Sigmoid colon (tissue), 7 donors: Measurements from ENCODE around the gene USH1C. TPM values are rescaled to one million over a fixed set of nuclear protein-coding genes. Genes with fewer than 3 reads are reported as not detected.

ENCODE experiments used
- DNase-seq: peaks from one replicate; pipeline ENCODE4 v3.0.0-alpha.2; 2019
- H3K27ac ChIP-seq, 4 donors: fragments of 200-600 bp; sonication (generic); one replicate each; pipeline ENCODE4 v1.5.1; 2016 to 2019; ENCODE audit warnings: mild to moderate bottlenecking in 1 of 4
- H3K27me3 ChIP-seq, 3 donors: fragments of 200-600 bp; sonication (generic); one replicate each; pipeline ENCODE4 v1.5.1; 2019; ENCODE audit warnings: mild to moderate bottlenecking in 1 of 3
- H3K36me3 ChIP-seq, 4 donors: fragments of 200-600 bp; sonication (generic); one replicate each; pipeline ENCODE4 v1.5.1; 2016 to 2019
- H3K4me1 ChIP-seq, 4 donors: fragments of 200-600 bp; sonication (generic); one replicate each; pipeline ENCODE4 v1.5.1; 2017 to 2019
- H3K4me3 ChIP-seq, 4 donors: fragments of 200-600 bp; sonication (generic); one replicate each; pipeline ENCODE4 v1.5.1; 2017 to 2019; ENCODE audit warnings: mild to moderate bottlenecking in 2 of 4, moderate library complexity in 1 of 4
- H3K9me3 ChIP-seq, 4 donors: fragments of 200-600 bp in 3 of 4; sonication (generic) in 3 of 4; one replicate each; pipeline versions ENCODE4 v1.5.1 to v1.6.1; 2013 to 2019
- EP300 ChIP-seq, 4 donors: sonication (generic); formaldehyde crosslinking; IDR thresholded peaks; one replicate each; pipeline ENCODE4 v1.6.1; 2017; ENCODE audit warnings: antibody characterized with exemption in 4 of 4
- POLR2A ChIP-seq, 2 donors: fragments of 450-650 bp; IDR thresholded peaks; one replicate each; pipeline ENCODE4 v1.6.1; 2016; ENCODE audit warnings: antibody characterized with exemption in 2 of 2, mild to moderate bottlenecking in 2 of 2, moderate library complexity in 2 of 2
- POLR2AphosphoS5 ChIP-seq, 4 donors: sonication (generic); formaldehyde crosslinking; IDR thresholded peaks; one replicate each; pipeline ENCODE4 v1.6.1; 2017; ENCODE audit warnings: antibody characterized with exemption in 4 of 4
- WGBS, 2 donors: extraction: QIAGEN DNeasy Blood & Tissue Kit; methylation state at CpG; one replicate each; pipeline ENCODE4 v1.1.7; 2013; 5-methylcytosine and 5-hydroxymethylcytosine counted together
- intact Hi-C: fragments of 100-400 bp; cut with DNase I; formaldehyde crosslinking; loops from one replicate; pipeline ENCODE4 v1.15.1; 2023
- polyA plus RNA-seq, 3 donors: library from polyadenylated mRNA; stranded (reverse); fragments of 200-250 nt; gene quantifications; one replicate each; pipeline ENCODE4 v1.2.3, GENCODE V29; 2013
- total RNA-seq, 4 donors: library from RNA; depleted of rRNA; stranded (reverse); fragments of >200 nt; gene quantifications; one replicate each; pipeline ENCODE4 v1.1.0, GENCODE V29; 2016
- TF ChIP-seq, protein P1 (sequence below), 4 experiments: fragments of 450-650 bp in 3 of 4; fragments of 200-600 bp in 1 of 4; IDR thresholded peaks; one replicate each; pipeline ENCODE4 v1.5.1; 2016 to 2019; ENCODE audit warnings: antibody characterized with exemption in 4 of 4, mild to moderate bottlenecking in 3 of 4, moderate library complexity in 2 of 4
- donor health status: healthy with polysubstance abuse.
- donor health status: Bipolar disorder and iron deficiency.
- donor health status: healthy.

USH1C gene
- total and polyA plus RNA-seq, 7 donors: 1.2 to 152 (median 2.5) TPM

DNA sequence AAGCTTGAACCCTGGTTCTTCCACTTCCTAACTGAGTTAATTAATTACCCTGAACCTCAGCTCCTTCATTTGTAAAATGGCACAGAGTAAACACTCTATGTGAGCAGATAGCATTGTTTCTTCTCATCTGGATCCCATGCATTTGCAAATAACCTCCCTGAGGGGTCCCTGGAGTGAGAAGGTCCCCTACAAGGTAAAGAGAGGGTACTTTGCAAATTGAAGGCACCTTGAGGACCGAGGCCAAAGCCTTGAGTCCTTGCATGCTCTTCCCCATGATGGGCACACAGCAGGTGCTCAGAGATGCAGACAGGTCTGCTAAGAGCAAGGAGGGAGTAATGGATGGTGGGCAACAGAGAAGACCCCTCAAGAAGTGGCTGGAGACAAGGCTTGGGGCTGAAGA, 36.1 kb upstream of the USH1C start:
- WGBS, 2 donors: 52 to 74% methylated on average over 1 of the region's 1 CpG
- no peaks in the 10 kb centered on the region for H3K4me1 ChIP-seq
- H3K4me3 ChIP-seq: no peak overlapping the region

DNA sequence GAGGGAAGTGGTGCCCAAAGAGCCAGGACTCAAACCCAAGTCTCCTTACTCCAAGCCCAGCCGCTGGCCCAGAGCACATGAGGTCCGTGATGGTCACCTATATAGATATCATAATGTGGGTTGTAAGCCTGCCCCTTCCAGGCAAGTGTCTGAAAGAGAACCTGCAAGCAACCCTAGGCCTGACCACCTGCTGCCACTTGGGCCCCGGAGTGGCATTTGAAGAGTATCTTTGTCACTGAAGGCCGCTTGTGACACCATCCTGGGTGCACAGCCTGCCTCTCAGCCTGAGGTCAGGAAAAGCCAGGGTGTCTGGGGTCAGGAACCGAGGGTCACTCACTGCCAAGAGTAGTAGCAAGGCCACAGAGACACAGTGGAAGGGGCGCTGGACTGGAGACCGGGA, 35.2 kb upstream of the USH1C start:
- no peaks in the 10 kb centered on the region for H3K27me3 ChIP-seq
- no peaks in the 10 kb centered on the region for H3K36me3 ChIP-seq
- no peak for TF ChIP-seq POLR2A (IDR thresholded peaks at IDR 0.05)
- TF ChIP-seq, protein P1, sequence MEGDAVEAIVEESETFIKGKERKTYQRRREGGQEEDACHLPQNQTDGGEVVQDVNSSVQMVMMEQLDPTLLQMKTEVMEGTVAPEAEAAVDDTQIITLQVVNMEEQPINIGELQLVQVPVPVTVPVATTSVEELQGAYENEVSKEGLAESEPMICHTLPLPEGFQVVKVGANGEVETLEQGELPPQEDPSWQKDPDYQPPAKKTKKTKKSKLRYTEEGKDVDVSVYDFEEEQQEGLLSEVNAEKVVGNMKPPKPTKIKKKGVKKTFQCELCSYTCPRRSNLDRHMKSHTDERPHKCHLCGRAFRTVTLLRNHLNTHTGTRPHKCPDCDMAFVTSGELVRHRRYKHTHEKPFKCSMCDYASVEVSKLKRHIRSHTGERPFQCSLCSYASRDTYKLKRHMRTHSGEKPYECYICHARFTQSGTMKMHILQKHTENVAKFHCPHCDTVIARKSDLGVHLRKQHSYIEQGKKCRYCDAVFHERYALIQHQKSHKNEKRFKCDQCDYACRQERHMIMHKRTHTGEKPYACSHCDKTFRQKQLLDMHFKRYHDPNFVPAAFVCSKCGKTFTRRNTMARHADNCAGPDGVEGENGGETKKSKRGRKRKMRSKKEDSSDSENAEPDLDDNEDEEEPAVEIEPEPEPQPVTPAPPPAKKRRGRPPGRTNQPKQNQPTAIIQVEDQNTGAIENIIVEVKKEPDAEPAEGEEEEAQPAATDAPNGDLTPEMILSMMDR (IDR thresholded peaks at IDR 0.05): no peak
- TF ChIP-seq POLR2AphosphoS5 (IDR thresholded peaks at IDR 0.05): no peak
- TF ChIP-seq EP300 (IDR thresholded peaks at IDR 0.05): no peak
- 90 to 91% methylated on average over 7 of the region's 7 CpGs for WGBS, 2 donors
- DNase-seq: no peak
- H3K27ac ChIP-seq: no peak overlapping the region
- no peak overlapping the region for H3K4me3 ChIP-seq
- no peaks in the 10 kb centered on the region for H3K4me1 ChIP-seq
- intact Hi-C loops: no loop called here
- no peaks in the 10 kb centered on the region for H3K9me3 ChIP-seq

More for the DNA sequence above, 36.1 kb upstream of the USH1C start:
- no peaks in the 10 kb centered on the region for H3K36me3 ChIP-seq
- no peak for DNase-seq
- no peak overlapping the region for H3K27ac ChIP-seq
- TF ChIP-seq, protein P1 (IDR thresholded peaks at IDR 0.05): no peak
- TF ChIP-seq EP300 (IDR thresholded peaks at IDR 0.05) (no peak), POLR2AphosphoS5 (IDR thresholded peaks at IDR 0.05) (no peak), POLR2A (IDR thresholded peaks at IDR 0.05) (no peak)
- H3K27me3 ChIP-seq: no peaks in the 10 kb centered on the region
- intact Hi-C loops: no loop called here
- H3K9me3 ChIP-seq: no peaks in the 10 kb centered on the region

DNA sequence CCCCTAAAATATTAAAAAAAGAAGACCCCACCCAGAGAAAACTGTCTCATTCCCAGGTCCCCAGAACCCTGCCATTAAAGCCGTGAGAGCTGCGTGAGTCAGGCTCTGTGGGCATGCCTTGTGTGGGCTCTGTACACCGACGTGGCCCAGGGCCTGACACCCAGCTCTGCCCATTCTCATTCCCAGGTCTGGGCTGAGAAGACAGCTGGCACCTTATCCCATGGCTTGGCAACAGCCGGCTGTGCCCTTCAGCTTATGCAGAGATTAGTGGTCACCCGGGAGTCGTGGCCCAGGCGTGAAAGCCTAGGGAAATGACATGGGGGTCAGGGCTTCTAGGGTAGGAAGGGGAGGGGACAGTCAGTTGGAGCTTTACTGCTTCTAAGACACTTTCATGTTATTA, 34.7 kb upstream of the USH1C start:
- no peaks in the 10 kb centered on the region for H3K9me3 ChIP-seq
- no peaks in the 10 kb centered on the region for H3K27me3 ChIP-seq
- no peaks in the 10 kb centered on the region for H3K36me3 ChIP-seq
- WGBS, 2 donors: 88 to 90% methylated on average over 8 of the region's 8 CpGs
- H3K4me3 ChIP-seq: no peak overlapping the region
- H3K27ac ChIP-seq: no peak overlapping the region
- TF ChIP-seq POLR2A (IDR thresholded peaks at IDR 0.05) (no peak), POLR2AphosphoS5 (IDR thresholded peaks at IDR 0.05) (no peak), EP300 (IDR thresholded peaks at IDR 0.05) (no peak)
- TF ChIP-seq, protein P1 (IDR thresholded peaks at IDR 0.05): no peak
- intact Hi-C loops: no loop called here
- DNase-seq: peak; percentile 51
- no peaks in the 10 kb centered on the region for H3K4me1 ChIP-seq

DNA sequence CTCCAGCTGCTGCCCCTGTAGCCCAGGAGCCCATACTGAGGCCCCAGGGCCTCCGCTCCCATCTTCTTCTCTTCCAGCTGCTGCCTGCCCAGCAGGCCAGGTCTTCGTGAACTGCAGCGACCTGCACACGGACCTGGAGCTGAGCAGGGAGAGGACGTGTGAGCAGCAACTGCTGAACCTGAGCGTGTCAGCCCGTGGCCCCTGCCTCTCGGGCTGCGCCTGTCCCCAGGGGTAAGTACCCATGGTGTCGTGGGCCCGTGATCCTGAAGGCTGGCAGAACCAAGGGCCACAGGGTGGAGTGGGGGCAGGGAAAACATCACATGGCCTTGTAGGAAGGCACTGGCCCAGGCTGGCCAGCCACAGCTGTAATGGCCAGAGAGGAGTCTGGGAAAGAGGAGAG, 34.1 kb upstream of the USH1C start:
- TF ChIP-seq, protein P1 (IDR thresholded peaks at IDR 0.05): no peak
- TF ChIP-seq POLR2A (IDR thresholded peaks at IDR 0.05) (no peak), EP300 (IDR thresholded peaks at IDR 0.05) (no peak), POLR2AphosphoS5 (IDR thresholded peaks at IDR 0.05) (no peak)
- Histone ChIP-seq H3K36me3 (no peaks in the 10 kb centered on the region), H3K4me1 (no peaks in the 10 kb centered on the region), H3K9me3 (no peaks in the 10 kb centered on the region), H3K4me3 (no peak overlapping the region), H3K27ac (no peak overlapping the region), H3K27me3 (no peaks in the 10 kb centered on the region)
- 90 to 91% methylated on average over 11 of the region's 11 CpGs for WGBS, 2 donors
- DNase-seq: no peak
- intact Hi-C loops: no loop called here
